ENCODE measurements around the gene GTPBP8.

GTPBP8 gene

GRCh38 chr3:112976953-112977352 lies 13.8 kb upstream of the GTPBP8 start:
- Mint-ChIP-seq H3K27me3 (no peaks in the 10 kb centered on the region), H3K9me3 (no peaks in the 10 kb centered on the region), H3K4me1 (ENCODE audit: low read depth) (peaks cover 68% of the 10 kb centered on the region), H3K4me3 (no peak overlapping the region), H3K27ac (peak overlapping the region; percentile 74), H3K36me3 (ENCODE audit: low read depth) (no peaks in the 10 kb centered on the region)
- no peak for DNase-seq

- Mint-ChIP-seq H3K4me1 (ENCODE audit: low read depth) (peaks cover 63% of the 10 kb centered on the region), H3K9me3 (no peaks in the 10 kb centered on the region), H3K36me3 (ENCODE audit: low read depth) (no peaks in the 10 kb centered on the region), H3K4me3 (no peak overlapping the region), H3K27ac (no peak overlapping the region), H3K27me3 (no peaks in the 10 kb centered on the region)
- no peak for DNase-seq
Observed at GRCh38 chr3:112979244-112979832, 11.4 kb upstream of the GTPBP8 start.

GRCh38 chr3:112980080-112980479 lies 10.7 kb upstream of the GTPBP8 start:
- H3K36me3 Mint-ChIP-seq (ENCODE audit: low read depth): no peaks in the 10 kb centered on the region
- H3K4me1 Mint-ChIP-seq (ENCODE audit: low read depth): peaks cover 63% of the 10 kb centered on the region

GRCh38 chr3:112982710-112983109 lies 8.1 kb upstream of the GTPBP8 start:
- H3K4me3 Mint-ChIP-seq: no peak overlapping the region
- H3K36me3 Mint-ChIP-seq (ENCODE audit: low read depth): no peaks in the 10 kb centered on the region
- peaks cover 47% of the 10 kb centered on the region for H3K4me1 Mint-ChIP-seq (ENCODE audit: low read depth)

More at GRCh38 chr3:112980080-112980479, 10.7 kb upstream of the GTPBP8 start:
- Mint-ChIP-seq H3K9me3 (no peaks in the 10 kb centered on the region), H3K27me3 (no peaks in the 10 kb centered on the region), H3K4me3 (no peak overlapping the region), H3K27ac (no peak overlapping the region)
- DNase-seq: no peak

GRCh38 chr3:112984485-112984884 lies 6.3 kb upstream of the GTPBP8 start:
- Mint-ChIP-seq H3K4me3 (no peak overlapping the region), H3K27me3 (no peaks in the 10 kb centered on the region), H3K27ac (no peak overlapping the region), H3K36me3 (ENCODE audit: low read depth) (no peaks in the 10 kb centered on the region), H3K9me3 (no peaks in the 10 kb centered on the region), H3K4me1 (ENCODE audit: low read depth) (peaks cover 37% of the 10 kb centered on the region)
- no peak for DNase-seq

More at GRCh38 chr3:112982710-112983109, 8.1 kb upstream of the GTPBP8 start:
- DNase-seq: no peak
- no peaks in the 10 kb centered on the region for H3K27me3 Mint-ChIP-seq
- H3K27ac Mint-ChIP-seq: no peak overlapping the region
- no peaks in the 10 kb centered on the region for H3K9me3 Mint-ChIP-seq

GRCh38 chr3:112987710-112988334 lies 3.0 kb upstream of the GTPBP8 start:
- Mint-ChIP-seq H3K4me3 (no peak overlapping the region), H3K4me1 (ENCODE audit: low read depth) (peaks cover 51% of the 10 kb centered on the region)

GRCh38 chr3:112995800-112996199 lies 5.0 kb downstream of the GTPBP8 start:
- Mint-ChIP-seq H3K4me1 (ENCODE audit: low read depth) (peaks cover 67% of the 10 kb centered on the region), H3K4me3 (no peak overlapping the region), H3K9me3 (no peaks in the 10 kb centered on the region), H3K36me3 (ENCODE audit: low read depth) (peaks cover 89% of the 10 kb centered on the region), H3K27ac (peak overlapping the region; percentile 6), H3K27me3 (no peaks in the 10 kb centered on the region)
- DNase-seq: no peak

More at GRCh38 chr3:112987710-112988334, 3.0 kb upstream of the GTPBP8 start:
- no peak for DNase-seq
- H3K36me3 Mint-ChIP-seq (ENCODE audit: low read depth): peaks cover 20% of the 10 kb centered on the region
- H3K27me3 Mint-ChIP-seq: no peaks in the 10 kb centered on the region
- no peak overlapping the region for H3K27ac Mint-ChIP-seq
- H3K9me3 Mint-ChIP-seq: no peaks in the 10 kb centered on the region

- peaks cover 75% of the 10 kb centered on the region for H3K4me1 Mint-ChIP-seq (ENCODE audit: low read depth)
Observed at GRCh38 chr3:113000691-113001090, 9.9 kb downstream of the GTPBP8 start.

GRCh38 chr3:113002037-113002436 lies 11.3 kb downstream of the GTPBP8 start:
- H3K4me1 Mint-ChIP-seq (ENCODE audit: low read depth): peaks cover 80% of the 10 kb centered on the region

More at GRCh38 chr3:113000691-113001090, 9.9 kb downstream of the GTPBP8 start:
- DNase-seq: no peak
- Mint-ChIP-seq H3K27me3 (no peaks in the 10 kb centered on the region), H3K4me3 (no peak overlapping the region), H3K36me3 (ENCODE audit: low read depth) (peaks cover 94% of the 10 kb centered on the region), H3K9me3 (no peaks in the 10 kb centered on the region), H3K27ac (peak overlapping the region; percentile 89)

GRCh38 chr3:113002679-113003078 lies 11.9 kb downstream of the GTPBP8 start:
- Mint-ChIP-seq H3K27me3 (no peaks in the 10 kb centered on the region), H3K4me1 (ENCODE audit: low read depth) (peaks cover 83% of the 10 kb centered on the region), H3K27ac (peak overlapping the region; percentile 85), H3K9me3 (no peaks in the 10 kb centered on the region), H3K4me3 (no peak overlapping the region), H3K36me3 (ENCODE audit: low read depth) (peaks cover 98% of the 10 kb centered on the region)
- peak; percentile 42 for DNase-seq

More at GRCh38 chr3:113002037-113002436, 11.3 kb downstream of the GTPBP8 start:
- no peak for DNase-seq
- peak overlapping the region; percentile 85 for H3K27ac Mint-ChIP-seq
- H3K4me3 Mint-ChIP-seq: no peak overlapping the region
- H3K27me3 Mint-ChIP-seq: no peaks in the 10 kb centered on the region
- no peaks in the 10 kb centered on the region for H3K9me3 Mint-ChIP-seq
- peaks cover 98% of the 10 kb centered on the region for H3K36me3 Mint-ChIP-seq (ENCODE audit: low read depth)

GRCh38 chr3:113005611-113006010 lies 14.8 kb downstream of the GTPBP8 start:
- peaks cover 89% of the 10 kb centered on the region for H3K4me1 Mint-ChIP-seq (ENCODE audit: low read depth)
- H3K9me3 Mint-ChIP-seq: no peaks in the 10 kb centered on the region
- peak overlapping the region; percentile 94 for H3K27ac Mint-ChIP-seq
- peaks cover 98% of the 10 kb centered on the region for H3K36me3 Mint-ChIP-seq (ENCODE audit: low read depth)
- no peak for DNase-seq
- no peaks in the 10 kb centered on the region for H3K27me3 Mint-ChIP-seq
- H3K4me3 Mint-ChIP-seq: peak overlapping the region; percentile 59

- Mint-ChIP-seq H3K4me3 (peak overlapping the region; percentile 59), H3K27me3 (no peaks in the 10 kb centered on the region), H3K9me3 (no peaks in the 10 kb centered on the region), H3K27ac (peak overlapping the region; percentile 94), H3K36me3 (ENCODE audit: low read depth) (peaks cover 98% of the 10 kb centered on the region), H3K4me1 (ENCODE audit: low read depth) (peaks cover 88% of the 10 kb centered on the region)
- no peak for DNase-seq
Observed at GRCh38 chr3:113006359-113007056, 15.7 kb downstream of the GTPBP8 start.

GRCh38 chr3:113008117-113008516 lies 17.3 kb downstream of the GTPBP8 start:
- Mint-ChIP-seq H3K4me3 (no peak overlapping the region), H3K27ac (peak overlapping the region; percentile 81), H3K4me1 (ENCODE audit: low read depth) (peaks cover 87% of the 10 kb centered on the region), H3K27me3 (no peaks in the 10 kb centered on the region), H3K36me3 (ENCODE audit: low read depth) (peaks cover 98% of the 10 kb centered on the region), H3K9me3 (no peaks in the 10 kb centered on the region)
- DNase-seq: no peak

- peaks cover 78% of the 10 kb centered on the region for H3K4me1 Mint-ChIP-seq (ENCODE audit: low read depth)
- no peaks in the 10 kb centered on the region for H3K27me3 Mint-ChIP-seq
- no peaks in the 10 kb centered on the region for H3K9me3 Mint-ChIP-seq
- no peak overlapping the region for H3K4me3 Mint-ChIP-seq
- peaks cover 96% of the 10 kb centered on the region for H3K36me3 Mint-ChIP-seq (ENCODE audit: low read depth)
- no peak for DNase-seq
- peak overlapping the region; percentile 78 for H3K27ac Mint-ChIP-seq
Observed at GRCh38 chr3:113013593-113013992, 22.8 kb downstream of the GTPBP8 start.
